HepG2 (cell line): ENCODE data around the gene CCDC18. TPM values are rescaled to one million over a fixed set of nuclear protein-coding genes. Genes with fewer than 3 reads are reported as not detected.

Experiments
- ATAC-seq: fragments of 200-7000 bp; cut with Tn5 transposase; 3 replicates; pipeline ENCODE4 v1.9.1; 2020; ENCODE audit warnings: mild to moderate bottlenecking, moderate library complexity
- Bru-seq: library from RNA; stranded (reverse); fragments of 400-500 nt; gene quantifications from one replicate; lab custom pipeline; 2021; lab: Mats Ljungman, UMichigan
- BruChase-seq, 2 experiments: library from RNA; stranded (reverse); fragments of 400-500 nt; gene quantifications; one replicate each; lab custom pipeline; 2021; lab: Mats Ljungman, UMichigan
- BruUV-seq: library from RNA; stranded (reverse); fragments of 400-500 nt; replicated peaks from 2 replicates; lab custom pipeline; 2021; lab: Mats Ljungman, UMichigan
- CTCF ChIA-PET: fragments of 300-600 bp; formaldehyde crosslinking; extraction: SDS; loops from one replicate; lab custom pipeline; 2021; ENCODE audit warnings: low total read pairs, inconsistent platforms, low intra/inter-chr PET ratio; lab: Yijun Ruan, JAX
- POLR2A ChIA-PET: fragments of 350-600 bp; sonication (Branson Sonifier 250); formaldehyde crosslinking; loops from one replicate; lab custom pipeline; 2020; ENCODE audit warnings: antibody characterized with exemption, inconsistent platforms; lab: Yijun Ruan, JAX
- DNase-seq: peaks from one replicate; pipeline ENCODE4 v3.0.0-alpha.2; 2015; ENCODE audit warnings: low spot score
- FAIRE-seq: peaks from 3 replicates; lab custom pipeline; 2011; peaks lifted over from hg19 to GRCh38; lab: Jason Lieb, UNC
- H2AFZ ChIP-seq: one replicate; pipeline ENCODE4 v1.6.1; 2011; ENCODE audit warnings: low read length, inconsistent platforms
- H3K27ac ChIP-seq: fragments of 300-600 bp; 3 replicates; pipeline ENCODE4 v1.8.0; 2011; ENCODE audit warnings: mixed run types, mild to moderate bottlenecking, mixed read lengths, low read length, inconsistent platforms; ENCODE audit not compliant: insufficient read depth; ENCODE audit errors: extremely low read length
- H3K27me3 ChIP-seq, 2 experiments: fragments of 200-600 bp in 1 of 2; 2 replicates in 1 of 2; 3 replicates in 1 of 2; pipeline versions ENCODE4 v1.6.0 to v1.8.0; 2011; ENCODE audit warnings: low read length in 2 of 2, mild to moderate bottlenecking in 2 of 2, moderate library complexity in 2 of 2, inconsistent platforms in 1 of 2; ENCODE audit not compliant: insufficient read depth in 2 of 2, control insufficient read depth in 1 of 2
- H3K36me3 ChIP-seq, 2 experiments: fragments of 200-600 bp in 1 of 2; replicated peaks in 1 of 2; 2 replicates in 1 of 2; 3 replicates in 1 of 2; pipeline versions ENCODE4 v1.5.1 to v1.8.0; 2011; ENCODE audit warnings: low read length in 2 of 2, inconsistent platforms in 1 of 2; ENCODE audit not compliant: insufficient read depth in 2 of 2, control insufficient read depth in 1 of 2
- H3K4me1 ChIP-seq: 2 replicates; pipeline ENCODE4 v1.5.1; 2012; ENCODE audit warnings: low read length, inconsistent platforms; ENCODE audit not compliant: insufficient read depth
- H3K4me2 ChIP-seq: 2 replicates; pipeline ENCODE4 v1.6.0; 2011; ENCODE audit warnings: low read depth, low read length, inconsistent platforms
- H3K4me3 ChIP-seq, 3 experiments: fragments of 200-600 bp in 1 of 3; sonication (generic), shearing (Covaris generic) in 1 of 3; replicated peaks in 1 of 3; 2 replicates each; pipeline ENCODE4 v1.5.1; 2011 to 2016; ENCODE audit warnings: low read length in 3 of 3, inconsistent platforms in 2 of 3, low read depth in 2 of 3, mild to moderate bottlenecking in 2 of 3, control low read depth in 1 of 3, mixed read lengths in 1 of 3; ENCODE audit not compliant: insufficient read depth in 1 of 3
- H3K79me2 ChIP-seq: one replicate; pipeline ENCODE4 v1.6.1; 2011; ENCODE audit warnings: low read length, inconsistent platforms; ENCODE audit not compliant: insufficient read depth
- H3K9ac ChIP-seq: 2 replicates; pipeline ENCODE4 v1.6.0; 2011; ENCODE audit warnings: mild to moderate bottlenecking, low read depth, low read length, inconsistent platforms; ENCODE audit not compliant: insufficient read depth
- H3K9me3 ChIP-seq: 2 replicates; pipeline ENCODE4 v1.5.1; 2012; ENCODE audit warnings: mild to moderate bottlenecking, low read length
- H4K20me1 ChIP-seq: 2 replicates; pipeline ENCODE4 v1.6.0; 2011; ENCODE audit warnings: inconsistent platforms, mild to moderate bottlenecking, low read length, moderate library complexity; ENCODE audit not compliant: insufficient read depth
- ARID2 ChIP-seq: sonication (generic); formaldehyde crosslinking; IDR thresholded peaks from 2 replicates; pipeline ENCODE4 v1.8.1; 2022; ENCODE audit warnings: mild to moderate bottlenecking, missing genetic modification reagents, borderline replicate concordance
- FLYWCH1 ChIP-seq: sonication (generic); formaldehyde crosslinking; IDR thresholded peaks from 2 replicates; pipeline ENCODE4 v1.8.1; 2023; ENCODE audit warnings: mild to moderate bottlenecking, missing genetic modification reagents
- PITX1 ChIP-seq: sonication (generic); formaldehyde crosslinking; IDR thresholded peaks from 2 replicates; pipeline ENCODE4 v1.5.1; 2020; ENCODE audit warnings: mild to moderate bottlenecking, missing genetic modification reagents
- RXRB ChIP-seq: IDR thresholded peaks from 2 replicates; pipeline ENCODE4 v1.6.1; 2016; ENCODE audit warnings: borderline replicate concordance, missing genetic modification reagents, missing compliant biosample characterization
- TBX2 ChIP-seq: sonication (generic); formaldehyde crosslinking; IDR thresholded peaks from 2 replicates; pipeline ENCODE4 v1.5.0; 2020; ENCODE audit warnings: missing genetic modification reagents, mild to moderate bottlenecking, borderline replicate concordance
- ZSCAN21 ChIP-seq: sonication (generic); formaldehyde crosslinking; IDR thresholded peaks from 2 replicates; pipeline ENCODE4 v1.8.0; 2022; ENCODE audit warnings: mild to moderate bottlenecking, missing genetic modification reagents, moderate library complexity, borderline replicate concordance
- WGBS: methylation state at CpG from one replicate; pipeline ENCODE4 v1.1.6; 2017; ENCODE audit warnings: low lambda C conversion rate; 5-methylcytosine and 5-hydroxymethylcytosine counted together
- in situ Hi-C: cut with HindIII; loops from 2 replicates; pipeline ENCODE4 v1.10.0; 2017; ENCODE audit warnings: low pct_unique_long_range_greater_than_20kb; ENCODE audit not compliant: extremely low pct_ligation_motif_present
- intact Hi-C: fragments of 100-400 bp; cut with micrococcal nuclease; formaldehyde crosslinking; loops from one replicate; pipeline ENCODE4 v1.10.0; 2022; ENCODE audit not compliant: unreplicated experiment
- long read RNA-seq, 2 experiments: library from RNA in 1 of 2; library from polyadenylated mRNA in 1 of 2; stranded (forward) in 1 of 2; unstranded in 1 of 2; transcript quantifications; one replicate each; pipeline ENCODE4 v2.0.0, GENCODE V29; 2019 to 2022
- polyA minus RNA-seq, 3 experiments: library from RNA; depleted of rRNA, polyadenylated mRNA; stranded (reverse); fragments of >200 nt; gene quantifications; 2 replicates each; pipeline ENCODE4 v1.2.3, GENCODE V29; 2011; ENCODE audit warnings: low replicate concordance in 1 of 3
- polyA plus RNA-seq, 8 experiments: library from polyadenylated mRNA; depleted of rRNA in 3 of 8; stranded (reverse) in 7 of 8; unstranded in 1 of 8; fragments of >200 nt; fragmentation: Illumina TruSeq in 4 of 8; extraction: Trizol in 4 of 8; gene quantifications; 2 replicates each; pipeline versions ENCODE4 v1.2.1 to v1.2.3, GENCODE V29; 2011 to 2016; ENCODE audit warnings: low read depth in 4 of 8, missing spikeins in 1 of 8, mixed read lengths in 1 of 8; ENCODE audit not compliant: insufficient read depth in 1 of 8
- total RNA-seq, 5 experiments: library from RNA; depleted of rRNA; stranded (reverse); fragments of >200 nt; fragmentation: Illumina TruSeq; extraction: Trizol; gene quantifications; 2 replicates each; pipeline ENCODE4 v1.2.3, GENCODE V29; 2016; ENCODE audit warnings: low read depth in 1 of 5
- TF ChIP-seq, protein P1 (sequence below): sonication (generic); formaldehyde crosslinking; IDR thresholded peaks from 2 replicates; pipeline ENCODE4 v1.4.0; 2020; ENCODE audit warnings: missing genetic modification reagents
- TF ChIP-seq, protein P2 (sequence below): sonication (generic); formaldehyde crosslinking; IDR thresholded peaks from 2 replicates; pipeline ENCODE4 v1.5.1; 2020; ENCODE audit warnings: missing genetic modification reagents, mild to moderate bottlenecking, borderline replicate concordance

Gene CCDC18, protein sequence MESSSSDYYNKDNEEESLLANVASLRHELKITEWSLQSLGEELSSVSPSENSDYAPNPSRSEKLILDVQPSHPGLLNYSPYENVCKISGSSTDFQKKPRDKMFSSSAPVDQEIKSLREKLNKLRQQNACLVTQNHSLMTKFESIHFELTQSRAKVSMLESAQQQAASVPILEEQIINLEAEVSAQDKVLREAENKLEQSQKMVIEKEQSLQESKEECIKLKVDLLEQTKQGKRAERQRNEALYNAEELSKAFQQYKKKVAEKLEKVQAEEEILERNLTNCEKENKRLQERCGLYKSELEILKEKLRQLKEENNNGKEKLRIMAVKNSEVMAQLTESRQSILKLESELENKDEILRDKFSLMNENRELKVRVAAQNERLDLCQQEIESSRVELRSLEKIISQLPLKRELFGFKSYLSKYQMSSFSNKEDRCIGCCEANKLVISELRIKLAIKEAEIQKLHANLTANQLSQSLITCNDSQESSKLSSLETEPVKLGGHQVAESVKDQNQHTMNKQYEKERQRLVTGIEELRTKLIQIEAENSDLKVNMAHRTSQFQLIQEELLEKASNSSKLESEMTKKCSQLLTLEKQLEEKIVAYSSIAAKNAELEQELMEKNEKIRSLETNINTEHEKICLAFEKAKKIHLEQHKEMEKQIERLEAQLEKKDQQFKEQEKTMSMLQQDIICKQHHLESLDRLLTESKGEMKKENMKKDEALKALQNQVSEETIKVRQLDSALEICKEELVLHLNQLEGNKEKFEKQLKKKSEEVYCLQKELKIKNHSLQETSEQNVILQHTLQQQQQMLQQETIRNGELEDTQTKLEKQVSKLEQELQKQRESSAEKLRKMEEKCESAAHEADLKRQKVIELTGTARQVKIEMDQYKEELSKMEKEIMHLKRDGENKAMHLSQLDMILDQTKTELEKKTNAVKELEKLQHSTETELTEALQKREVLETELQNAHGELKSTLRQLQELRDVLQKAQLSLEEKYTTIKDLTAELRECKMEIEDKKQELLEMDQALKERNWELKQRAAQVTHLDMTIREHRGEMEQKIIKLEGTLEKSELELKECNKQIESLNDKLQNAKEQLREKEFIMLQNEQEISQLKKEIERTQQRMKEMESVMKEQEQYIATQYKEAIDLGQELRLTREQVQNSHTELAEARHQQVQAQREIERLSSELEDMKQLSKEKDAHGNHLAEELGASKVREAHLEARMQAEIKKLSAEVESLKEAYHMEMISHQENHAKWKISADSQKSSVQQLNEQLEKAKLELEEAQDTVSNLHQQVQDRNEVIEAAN (N-terminal part only)
- 16.3 and 18.4 TPM in 2 replicates for total RNA-seq (2016; rRNA removed; fragmentation: Illumina TruSeq; extraction: Trizol)
- 17.3 and 18.2 TPM in 2 replicates for total RNA-seq (2016; cell fraction: cytosol; rRNA removed; fragmentation: Illumina TruSeq; extraction: Trizol; ENCODE audit: low read depth)
- 17.8 and 21.9 TPM in 2 replicates for total RNA-seq (2016; cell fraction: insoluble cytoplasmic fraction; rRNA removed; fragmentation: Illumina TruSeq; extraction: Trizol)
- total RNA-seq (2016; cell fraction: membrane; rRNA removed; fragmentation: Illumina TruSeq; extraction: Trizol): 11.6 and 12.8 TPM in 2 replicates
- 29.6 and 32.6 TPM in 2 replicates for total RNA-seq (2016; cell fraction: nucleus; rRNA removed; fragmentation: Illumina TruSeq; extraction: Trizol)
- 1.4 and 1.9 TPM in 2 replicates for polyA plus RNA-seq (2011; rRNA removed)
- 0.35 and 1.1 TPM in 2 replicates for polyA plus RNA-seq (2011; cell fraction: cytosol; rRNA removed)
- polyA plus RNA-seq (2011; cell fraction: nucleus; rRNA removed): 3.0 and 3.7 TPM in 2 replicates
- polyA plus RNA-seq (2012): 3.6 and 4.3 TPM in 2 replicates
- 0.44 and 1.0 TPM in 2 replicates for polyA plus RNA-seq (2016; cell fraction: cytosol; fragmentation: Illumina TruSeq; extraction: Trizol; ENCODE audit: low read depth)
- 13.0 and 14.4 TPM in 2 replicates for polyA plus RNA-seq (2016; cell fraction: insoluble cytoplasmic fraction; fragmentation: Illumina TruSeq; extraction: Trizol; ENCODE audit: low read depth)
- 1.4 and 1.9 TPM in 2 replicates for polyA plus RNA-seq (2016; cell fraction: membrane; fragmentation: Illumina TruSeq; extraction: Trizol; ENCODE audit: low read depth)
- 19.8 and 21.6 TPM in 2 replicates for polyA plus RNA-seq (2016; cell fraction: nucleus; fragmentation: Illumina TruSeq; extraction: Trizol; ENCODE audit: insufficient read depth, low read depth)
- polyA minus RNA-seq (2011; rRNA and poly(A)+ RNA removed; ENCODE audit: low replicate concordance): 2.7 and 3.0 TPM in 2 replicates
- polyA minus RNA-seq (2011; cell fraction: cytosol; rRNA and poly(A)+ RNA removed): 1.8 and 2.7 TPM in 2 replicates
- polyA minus RNA-seq (2011; cell fraction: nucleus; rRNA and poly(A)+ RNA removed): 15.3 and 18.8 TPM in 2 replicates
- percentile 57 among the genes with signal in this experiment for Bru-seq, nascent RNA
- percentile 51 among the genes with signal in this experiment for BruChase-seq, experiment 1, labeled RNA remaining after a 6-hour chase
- BruChase-seq, experiment 2, labeled RNA remaining after a 2-hour chase: percentile 60 among the genes with signal in this experiment
- long read RNA-seq, experiment 1, partial matches to known transcripts: 4 of 7 reads
- long read RNA-seq, experiment 1, other reads (novel, unspliced or antisense): 3 of 7 reads
- long read RNA-seq, experiment 2, partial matches to known transcripts: 1 of 4 reads
- long read RNA-seq, experiment 2, other reads (novel, unspliced or antisense): 3 of 4 reads

DNA sequence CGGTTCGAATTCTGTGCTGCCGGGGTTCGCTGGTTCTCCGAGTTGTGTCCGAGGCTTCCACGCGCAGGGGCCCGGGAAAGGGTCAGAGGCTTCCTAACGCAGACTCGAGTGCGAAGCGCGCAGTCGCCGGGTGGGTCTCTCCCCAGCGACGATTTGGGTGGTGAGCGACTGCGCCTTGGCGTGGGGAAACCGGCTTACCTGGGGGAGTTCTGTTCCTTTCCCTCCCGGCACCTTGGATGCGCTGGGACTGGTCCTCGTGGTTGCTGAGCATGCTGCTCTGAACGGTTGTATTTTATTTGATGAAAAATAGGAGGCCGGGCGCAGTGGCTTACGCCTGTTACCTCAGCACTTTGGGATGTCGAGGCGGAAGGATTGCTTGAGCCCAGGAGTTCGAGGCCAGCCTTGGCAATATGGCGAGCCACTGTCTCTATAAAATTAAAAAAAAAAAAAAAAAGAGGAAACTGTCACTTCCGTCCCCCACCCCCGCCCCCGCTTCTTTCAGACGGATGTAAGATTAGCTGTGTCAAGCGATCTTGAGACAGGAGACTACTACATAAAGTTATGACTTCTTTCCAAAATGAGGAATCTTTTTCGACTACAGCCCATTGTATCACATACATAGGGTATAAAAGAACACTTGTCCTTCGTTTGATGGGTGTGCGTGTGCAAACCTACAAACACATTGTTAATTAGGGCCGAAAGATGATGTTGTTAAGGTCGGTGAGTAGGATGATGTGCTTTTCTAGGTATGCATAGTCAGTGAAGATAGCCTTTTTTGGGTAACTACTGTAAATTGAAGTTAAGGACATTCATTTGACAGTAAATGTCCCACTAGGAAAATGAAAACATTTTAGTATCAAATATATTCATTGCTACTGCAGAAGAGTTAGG, at the start of gene CCDC18:
Gene CCDC18, plus strand, starts transcription at position 2 of the 891 bp plus-strand sequence. CDS start 2,638 bp downstream, outside the sequence.
- BruUV-seq: no TSS peak
- peaks cover 2 to 4% of the 10 kb centered on the region in 2 experiments; a peak in 2 of 5 replicates for H3K36me3 ChIP-seq
- FAIRE-seq: no peak
- peaks cover 61% of the 10 kb centered on the region for H3K79me2 ChIP-seq
- DNase-seq: peak; percentile 21
- in situ Hi-C loops: no loop called here
- H4K20me1 ChIP-seq: no peaks in the 10 kb centered on the region; the same call in 1 of the 2 replicates
- WGBS: 3% methylated on average over 19 of the region's 43 CpGs
- no peaks in the 10 kb centered on the region for H3K9me3 ChIP-seq
- peak; percentile 5; the same call in 2 of the 3 replicates for ATAC-seq
- CTCF ChIA-PET: no interaction called here
- POLR2A ChIA-PET: no interaction called here
- H3K9ac ChIP-seq: peak within 1 kb of the TSS; percentile 90
- no peak within 1 kb of the TSS for H2AFZ ChIP-seq
- H3K4me3 ChIP-seq: peak within 1 kb of the TSS; percentile 85 to 100 (median 97)
- H3K4me1 ChIP-seq: peaks cover 41% of the 10 kb centered on the region
- no peaks in the 10 kb centered on the region; a peak in 1 of 5 replicates for H3K27me3 ChIP-seq
- intact Hi-C loops: loop anchor here (2.0 kb wide), 1 partner anchor 48 kb away; no protein-coding TSS in a partner anchor
- H3K27ac ChIP-seq: peak within 1 kb of the TSS; percentile 95
- H3K4me2 ChIP-seq: peak within 1 kb of the TSS; percentile 76
- TF ChIP-seq FLYWCH1: 0 out of 2 replicates have a peak, but pooled peaks have one; percentile 36
- TF ChIP-seq ARID2 (CRISPR knock-in tag): 0 out of 2 replicates have a peak, but pooled peaks have one; percentile 11
- TF ChIP-seq, protein P1, sequence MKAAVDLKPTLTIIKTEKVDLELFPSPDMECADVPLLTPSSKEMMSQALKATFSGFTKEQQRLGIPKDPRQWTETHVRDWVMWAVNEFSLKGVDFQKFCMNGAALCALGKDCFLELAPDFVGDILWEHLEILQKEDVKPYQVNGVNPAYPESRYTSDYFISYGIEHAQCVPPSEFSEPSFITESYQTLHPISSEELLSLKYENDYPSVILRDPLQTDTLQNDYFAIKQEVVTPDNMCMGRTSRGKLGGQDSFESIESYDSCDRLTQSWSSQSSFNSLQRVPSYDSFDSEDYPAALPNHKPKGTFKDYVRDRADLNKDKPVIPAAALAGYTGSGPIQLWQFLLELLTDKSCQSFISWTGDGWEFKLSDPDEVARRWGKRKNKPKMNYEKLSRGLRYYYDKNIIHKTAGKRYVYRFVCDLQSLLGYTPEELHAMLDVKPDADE (CRISPR knock-in tag): no peak
- TF ChIP-seq, protein P2, sequence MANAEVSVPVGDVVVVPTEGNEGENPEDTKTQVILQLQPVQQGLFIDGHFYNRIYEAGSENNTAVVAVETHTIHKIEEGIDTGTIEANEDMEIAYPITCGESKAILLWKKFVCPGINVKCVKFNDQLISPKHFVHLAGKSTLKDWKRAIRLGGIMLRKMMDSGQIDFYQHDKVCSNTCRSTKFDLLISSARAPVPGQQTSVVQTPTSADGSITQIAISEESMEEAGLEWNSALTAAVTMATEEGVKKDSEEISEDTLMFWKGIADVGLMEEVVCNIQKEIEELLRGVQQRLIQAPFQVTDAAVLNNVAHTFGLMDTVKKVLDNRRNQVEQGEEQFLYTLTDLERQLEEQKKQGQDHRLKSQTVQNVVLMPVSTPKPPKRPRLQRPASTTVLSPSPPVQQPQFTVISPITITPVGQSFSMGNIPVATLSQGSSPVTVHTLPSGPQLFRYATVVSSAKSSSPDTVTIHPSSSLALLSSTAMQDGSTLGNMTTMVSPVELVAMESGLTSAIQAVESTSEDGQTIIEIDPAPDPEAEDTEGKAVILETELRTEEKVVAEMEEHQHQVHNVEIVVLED (CRISPR knock-in tag): peak; percentile 80; the same call in 1 of the 2 replicates
- TF ChIP-seq ZSCAN21 (CRISPR knock-in tag): 0 out of 2 replicates have a peak, but pooled peaks have one; percentile 72
- TF ChIP-seq RXRB (CRISPR knock-in tag): peak; percentile 0; the same call in 1 of the 2 replicates
- TF ChIP-seq TBX2 (CRISPR knock-in tag): 0 out of 2 replicates have a peak, but pooled peaks have one; percentile 2
- TF ChIP-seq PITX1 (CRISPR knock-in tag): no peak
